BE2C (cell line): Measurements from ENCODE around the gene EPG5.

ENCODE experiments used
- DNase-seq: peaks from one replicate; pipeline ENCODE4 v3.0.0-alpha.2; 2020
- H3K27me3 ChIP-seq: fragments of 250-450 bp; sonication (Bioruptor Pico); 2 replicates; pipeline ENCODE4 v1.5.1; 2020; ENCODE audit warnings: mild to moderate bottlenecking
- H3K36me3 ChIP-seq: fragments of 250-450 bp; sonication (Bioruptor Pico); 2 replicates; pipeline ENCODE4 v1.5.1; 2020; ENCODE audit warnings: mild to moderate bottlenecking
- H3K4me1 ChIP-seq: fragments of 250-450 bp; sonication (Bioruptor Pico); 2 replicates; pipeline ENCODE4 v1.5.1; 2020
- H3K4me3 ChIP-seq: 2 replicates; pipeline ENCODE4 v1.5.1; 2011; ENCODE audit warnings: low read depth, low read length
- H3K9me3 ChIP-seq: fragments of 250-450 bp; sonication (Bioruptor Pico); 2 replicates; pipeline ENCODE4 v1.5.1; 2020
- TF ChIP-seq, protein P1 (sequence below): IDR thresholded peaks from 2 replicates; pipeline ENCODE4 v1.5.1; 2012; ENCODE audit warnings: mild to moderate bottlenecking, low read depth, low read length

EPG5 gene

DNA sequence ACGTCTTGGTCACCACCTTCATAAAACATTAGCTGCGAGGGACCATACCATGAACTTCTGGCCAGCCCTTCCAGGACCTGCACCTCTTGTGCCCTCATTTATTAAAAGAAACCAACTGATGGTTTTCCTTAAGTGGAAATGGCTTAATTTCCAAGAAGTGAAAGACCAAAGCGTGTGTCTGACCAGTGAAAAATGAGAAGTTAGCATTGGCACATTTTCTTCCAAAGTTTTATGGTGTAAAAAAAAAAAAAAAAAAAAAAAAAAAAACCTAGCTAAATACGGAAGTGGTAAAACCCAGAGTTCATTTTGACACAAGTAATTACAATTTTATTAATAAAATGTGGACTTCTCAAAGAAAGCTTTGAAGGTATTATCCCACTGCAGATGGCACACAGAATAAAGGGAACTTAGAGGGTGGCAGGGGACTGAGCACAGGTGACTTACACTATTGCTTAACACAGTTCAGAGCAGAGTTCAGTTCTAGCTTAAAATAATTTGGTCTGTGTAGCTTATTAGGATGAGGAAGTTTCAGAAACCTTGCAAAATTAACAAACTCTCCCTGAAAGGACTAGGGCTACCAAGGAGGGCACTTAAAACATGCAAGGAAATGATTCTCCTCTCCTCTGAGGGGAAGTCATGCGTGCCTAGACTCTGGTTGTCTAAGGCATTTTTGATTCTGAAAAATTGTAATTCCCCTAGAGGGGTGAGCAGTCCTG lies 42.2 kb upstream of the EPG5 start:
- Histone ChIP-seq H3K4me1 (no peaks in the 10 kb centered on the region), H3K9me3 (no peaks in the 10 kb centered on the region), H3K4me3 (no peak overlapping the region), H3K27me3 (no peaks in the 10 kb centered on the region), H3K36me3 (no peaks in the 10 kb centered on the region)
- no peak for DNase-seq
- TF ChIP-seq, protein P1, sequence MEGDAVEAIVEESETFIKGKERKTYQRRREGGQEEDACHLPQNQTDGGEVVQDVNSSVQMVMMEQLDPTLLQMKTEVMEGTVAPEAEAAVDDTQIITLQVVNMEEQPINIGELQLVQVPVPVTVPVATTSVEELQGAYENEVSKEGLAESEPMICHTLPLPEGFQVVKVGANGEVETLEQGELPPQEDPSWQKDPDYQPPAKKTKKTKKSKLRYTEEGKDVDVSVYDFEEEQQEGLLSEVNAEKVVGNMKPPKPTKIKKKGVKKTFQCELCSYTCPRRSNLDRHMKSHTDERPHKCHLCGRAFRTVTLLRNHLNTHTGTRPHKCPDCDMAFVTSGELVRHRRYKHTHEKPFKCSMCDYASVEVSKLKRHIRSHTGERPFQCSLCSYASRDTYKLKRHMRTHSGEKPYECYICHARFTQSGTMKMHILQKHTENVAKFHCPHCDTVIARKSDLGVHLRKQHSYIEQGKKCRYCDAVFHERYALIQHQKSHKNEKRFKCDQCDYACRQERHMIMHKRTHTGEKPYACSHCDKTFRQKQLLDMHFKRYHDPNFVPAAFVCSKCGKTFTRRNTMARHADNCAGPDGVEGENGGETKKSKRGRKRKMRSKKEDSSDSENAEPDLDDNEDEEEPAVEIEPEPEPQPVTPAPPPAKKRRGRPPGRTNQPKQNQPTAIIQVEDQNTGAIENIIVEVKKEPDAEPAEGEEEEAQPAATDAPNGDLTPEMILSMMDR = no peak

- Histone ChIP-seq H3K27me3 (no peaks in the 10 kb centered on the region), H3K36me3 (no peaks in the 10 kb centered on the region), H3K4me1 (no peaks in the 10 kb centered on the region), H3K4me3 (no peak overlapping the region), H3K9me3 (no peaks in the 10 kb centered on the region)
- DNase-seq = no peak
- TF ChIP-seq, protein P1 = no peak
Observed at GRCh38 chr18:46008531-46008930, 41.4 kb upstream of the EPG5 start.

GRCh38 chr18:46007165-46007564 lies 40.0 kb upstream of the EPG5 start:
- Histone ChIP-seq H3K4me1 (no peaks in the 10 kb centered on the region), H3K9me3 (no peaks in the 10 kb centered on the region), H3K4me3 (no peak overlapping the region), H3K36me3 (no peaks in the 10 kb centered on the region), H3K27me3 (no peaks in the 10 kb centered on the region)
- TF ChIP-seq, protein P1 = no peak
- no peak for DNase-seq

DNA sequence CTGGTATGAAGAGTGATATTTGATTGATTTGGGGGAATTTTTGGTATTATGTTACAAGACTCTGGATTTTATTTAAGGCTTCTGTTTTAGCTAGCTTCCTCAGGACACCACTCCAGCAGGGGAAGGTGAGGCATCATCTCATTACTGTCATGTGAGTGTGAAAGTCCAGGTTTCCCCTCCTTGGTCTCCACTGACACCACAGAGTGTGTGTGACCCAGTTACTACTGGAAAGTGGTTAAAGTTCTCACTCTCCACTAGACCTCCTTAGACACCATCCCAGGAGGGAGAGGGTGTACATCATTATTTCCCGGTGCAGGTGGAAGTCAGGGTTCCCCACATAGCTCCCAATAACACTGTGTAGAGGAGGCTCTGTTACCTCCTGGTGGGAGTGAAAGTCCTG lies 35.8 kb upstream of the EPG5 start:
- Histone ChIP-seq H3K9me3 (no peaks in the 10 kb centered on the region), H3K36me3 (no peaks in the 10 kb centered on the region), H3K4me3 (no peak overlapping the region), H3K27me3 (no peaks in the 10 kb centered on the region), H3K4me1 (no peaks in the 10 kb centered on the region)
- no peak for DNase-seq
- TF ChIP-seq, protein P1 = no peak

DNA sequence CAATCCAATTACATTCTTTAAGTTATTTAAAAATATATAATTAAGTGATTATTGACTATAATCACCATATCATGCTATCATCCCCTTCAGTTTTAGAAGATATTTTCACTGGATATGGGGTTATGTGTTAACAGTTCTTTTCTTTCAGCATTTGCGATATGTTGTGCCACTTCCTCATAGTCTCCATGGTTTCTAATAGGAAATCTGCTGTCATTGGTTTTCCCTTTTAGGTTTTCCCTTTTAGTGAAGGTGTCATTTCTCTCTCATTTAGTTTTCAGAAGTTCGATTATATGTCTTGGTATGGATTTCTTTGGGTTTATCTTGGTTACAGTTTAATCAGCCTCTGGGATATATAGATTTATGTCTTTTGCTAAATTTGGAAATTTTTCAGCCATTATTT lies 34.8 kb upstream of the EPG5 start:
- no peaks in the 10 kb centered on the region for H3K36me3 ChIP-seq
- DNase-seq = no peak
- no peak overlapping the region for H3K4me3 ChIP-seq
- no peaks in the 10 kb centered on the region for H3K27me3 ChIP-seq
- no peaks in the 10 kb centered on the region for H3K9me3 ChIP-seq
- TF ChIP-seq, protein P1 = no peak
- H3K4me1 ChIP-seq = no peaks in the 10 kb centered on the region

- Histone ChIP-seq H3K9me3 (no peaks in the 10 kb centered on the region), H3K27me3 (no peaks in the 10 kb centered on the region), H3K4me3 (no peak overlapping the region), H3K36me3 (no peaks in the 10 kb centered on the region), H3K4me1 (no peaks in the 10 kb centered on the region)
- no peak for DNase-seq
- TF ChIP-seq, protein P1 = no peak
Observed at GRCh38 chr18:46001074-46001473, 33.9 kb upstream of the EPG5 start.
